ENCODE results near the gene EMP1.

Gene EMP1

GRCh38 chr12:13152756-13153155 is 43.8 kb upstream of the EMP1 start:
- Mint-ChIP-seq H3K27ac (no peak overlapping the region), H3K9me3 (peaks cover 4% of the 10 kb centered on the region), H3K27me3 (ENCODE audit: low read depth, poor library complexity) (no peaks in the 10 kb centered on the region), H3K4me3 (no peak overlapping the region), H3K4me1 (peaks cover 17% of the 10 kb centered on the region), H3K36me3 (ENCODE audit: low read depth) (no peaks in the 10 kb centered on the region)
- TF ChIP-seq CTCF (IDR thresholded peaks at IDR 0.05) = no peak
- no peak for DNase-seq

- TF ChIP-seq CTCF (IDR thresholded peaks at IDR 0.05) = no peak
- Mint-ChIP-seq H3K4me1 (peaks cover 15% of the 10 kb centered on the region), H3K4me3 (no peak overlapping the region), H3K36me3 (ENCODE audit: low read depth) (no peaks in the 10 kb centered on the region), H3K27me3 (ENCODE audit: low read depth, poor library complexity) (no peaks in the 10 kb centered on the region), H3K9me3 (peaks cover 4% of the 10 kb centered on the region), H3K27ac (peak overlapping the region; percentile 9)
- DNase-seq = no peak
Observed at GRCh38 chr12:13153180-13153579, 43.3 kb upstream of the EMP1 start.

GRCh38 chr12:13154027-13154538 is 42.4 kb upstream of the EMP1 start:
- DNase-seq = no peak
- Mint-ChIP-seq H3K4me1 (peaks cover 6% of the 10 kb centered on the region), H3K4me3 (no peak overlapping the region), H3K27me3 (ENCODE audit: low read depth, poor library complexity) (no peaks in the 10 kb centered on the region), H3K27ac (no peak overlapping the region), H3K9me3 (peaks cover 4% of the 10 kb centered on the region), H3K36me3 (ENCODE audit: low read depth) (no peaks in the 10 kb centered on the region)
- no peak for TF ChIP-seq CTCF (IDR thresholded peaks at IDR 0.05)

- Mint-ChIP-seq H3K36me3 (ENCODE audit: low read depth) (no peaks in the 10 kb centered on the region), H3K4me1 (peaks cover 6% of the 10 kb centered on the region), H3K4me3 (no peak overlapping the region), H3K27ac (no peak overlapping the region), H3K9me3 (peaks cover 4% of the 10 kb centered on the region), H3K27me3 (ENCODE audit: low read depth, poor library complexity) (no peaks in the 10 kb centered on the region)
- no peak for DNase-seq
- TF ChIP-seq CTCF (IDR thresholded peaks at IDR 0.05) = no peak
Observed at GRCh38 chr12:13154831-13155230, 41.7 kb upstream of the EMP1 start.

- H3K4me3 Mint-ChIP-seq = no peak overlapping the region
- no peak for TF ChIP-seq CTCF (IDR thresholded peaks at IDR 0.05)
- H3K27ac Mint-ChIP-seq = no peak overlapping the region
- no peak for DNase-seq
- no peaks in the 10 kb centered on the region for H3K9me3 Mint-ChIP-seq
- no peaks in the 10 kb centered on the region for H3K27me3 Mint-ChIP-seq (ENCODE audit: low read depth, poor library complexity)
- H3K36me3 Mint-ChIP-seq (ENCODE audit: low read depth) = no peaks in the 10 kb centered on the region
- peaks cover 6% of the 10 kb centered on the region for H3K4me1 Mint-ChIP-seq
Observed at GRCh38 chr12:13156277-13156676, 40.2 kb upstream of the EMP1 start.

- H3K27me3 Mint-ChIP-seq (ENCODE audit: low read depth, poor library complexity) = no peaks in the 10 kb centered on the region
- H3K36me3 Mint-ChIP-seq (ENCODE audit: low read depth) = no peaks in the 10 kb centered on the region
- peaks cover 6% of the 10 kb centered on the region for H3K4me1 Mint-ChIP-seq
- no peak overlapping the region for H3K4me3 Mint-ChIP-seq
- H3K27ac Mint-ChIP-seq = no peak overlapping the region
- no peaks in the 10 kb centered on the region for H3K9me3 Mint-ChIP-seq
- DNase-seq = no peak
- TF ChIP-seq CTCF (IDR thresholded peaks at IDR 0.05) = peak; percentile 31
Observed at GRCh38 chr12:13161172-13161571, 35.4 kb upstream of the EMP1 start.
